Testis (tissue), 2 donors: Measurements from ENCODE around the gene UBE4A.

ENCODE experiments used
- POLR2A ChIP-seq: fragments of 450-650 bp; IDR thresholded peaks from one replicate; pipeline ENCODE4 v1.6.1; 2017; ENCODE audit warnings: antibody characterized with exemption, mild to moderate bottlenecking, moderate library complexity
- TF ChIP-seq, protein P1 (sequence below), 3 experiments: fragments of 450-650 bp in 2 of 3; fragments of 200-600 bp in 1 of 3; sonication (generic) in 1 of 3; IDR thresholded peaks; one replicate each; pipeline ENCODE4 v1.5.1; 2016 to 2019; ENCODE audit warnings: antibody characterized with exemption in 3 of 3, mild to moderate bottlenecking in 2 of 3, moderate library complexity in 1 of 3

- TF ChIP-seq, protein P1, sequence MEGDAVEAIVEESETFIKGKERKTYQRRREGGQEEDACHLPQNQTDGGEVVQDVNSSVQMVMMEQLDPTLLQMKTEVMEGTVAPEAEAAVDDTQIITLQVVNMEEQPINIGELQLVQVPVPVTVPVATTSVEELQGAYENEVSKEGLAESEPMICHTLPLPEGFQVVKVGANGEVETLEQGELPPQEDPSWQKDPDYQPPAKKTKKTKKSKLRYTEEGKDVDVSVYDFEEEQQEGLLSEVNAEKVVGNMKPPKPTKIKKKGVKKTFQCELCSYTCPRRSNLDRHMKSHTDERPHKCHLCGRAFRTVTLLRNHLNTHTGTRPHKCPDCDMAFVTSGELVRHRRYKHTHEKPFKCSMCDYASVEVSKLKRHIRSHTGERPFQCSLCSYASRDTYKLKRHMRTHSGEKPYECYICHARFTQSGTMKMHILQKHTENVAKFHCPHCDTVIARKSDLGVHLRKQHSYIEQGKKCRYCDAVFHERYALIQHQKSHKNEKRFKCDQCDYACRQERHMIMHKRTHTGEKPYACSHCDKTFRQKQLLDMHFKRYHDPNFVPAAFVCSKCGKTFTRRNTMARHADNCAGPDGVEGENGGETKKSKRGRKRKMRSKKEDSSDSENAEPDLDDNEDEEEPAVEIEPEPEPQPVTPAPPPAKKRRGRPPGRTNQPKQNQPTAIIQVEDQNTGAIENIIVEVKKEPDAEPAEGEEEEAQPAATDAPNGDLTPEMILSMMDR (IDR thresholded peaks at IDR 0.05), result no peak
- TF ChIP-seq POLR2A, result no peak
Measured at GRCh38 chr11:118364956-118365615, 5.7 kb downstream of the UBE4A start.
